Naive B cell (primary cell): ENCODE data around the gene CYREN. TPM values are rescaled to one million over a fixed set of nuclear protein-coding genes. Genes with fewer than 3 reads are reported as not detected.

Experiments used
- ATAC-seq, 2 donors: fragments of 150-1000 bp; cut with Tn5 transposase; 2 replicates each; pipeline ENCODE4 v1.10.0; 2021; ENCODE audit warnings: low read depth in 2 of 2, mild to moderate bottlenecking in 2 of 2, moderate library complexity in 2 of 2
- DNase-seq: peaks from one replicate; pipeline ENCODE4 v3.0.0; 2022
- H3K27ac Mint-ChIP-seq, 6 donors: one replicate each; pipeline ENCODE4 v1.8.0; 2020 to 2022; ENCODE audit warnings: mild to moderate bottlenecking in 6 of 6, mixed read lengths in 6 of 6, moderate library complexity in 5 of 6, inconsistent platforms in 2 of 6
- H3K27me3 Mint-ChIP-seq, 3 donors: one replicate each; pipeline ENCODE4 v1.8.0; 2021 to 2022; ENCODE audit warnings: mixed read lengths in 3 of 3, mild to moderate bottlenecking in 1 of 3
- H3K36me3 Mint-ChIP-seq, 2 donors: one replicate each; pipeline ENCODE4 v1.8.0; 2020 to 2022; ENCODE audit warnings: mixed read lengths in 2 of 2, inconsistent platforms in 1 of 2, mild to moderate bottlenecking in 1 of 2
- H3K4me1 Mint-ChIP-seq, 3 donors: one replicate each; pipeline ENCODE4 v1.8.0; 2020 to 2022; ENCODE audit warnings: mixed read lengths in 3 of 3, inconsistent platforms in 1 of 3, mild to moderate bottlenecking in 1 of 3, moderate library complexity in 1 of 3
- H3K4me3 Mint-ChIP-seq, 8 donors: one replicate each; pipeline ENCODE4 v1.8.0; 2020 to 2022; ENCODE audit warnings: mild to moderate bottlenecking in 8 of 8, mixed read lengths in 8 of 8, moderate library complexity in 8 of 8, inconsistent platforms in 2 of 8
- H3K9me3 Mint-ChIP-seq, 7 donors: one replicate each; pipeline ENCODE4 v1.8.0; 2020 to 2022; ENCODE audit warnings: mixed read lengths in 7 of 7, mild to moderate bottlenecking in 5 of 7, inconsistent platforms in 2 of 7, moderate library complexity in 1 of 7
- polyA plus RNA-seq, 6 donors: library from polyadenylated mRNA; unstranded; fragments of 300-500 nt; fragmentation: Illumina TruSeq; gene quantifications; one replicate each; pipeline ENCODE4 v1.2.3, GENCODE V29; 2021; ENCODE audit warnings: low read depth in 6 of 6

CYREN gene
- polyA plus RNA-seq, 6 donors from 2014 or later = 35.4 to 64.0 (median 48.9) TPM

- Mint-ChIP-seq H3K36me3 (peaks cover 36 to 37% of the 10 kb centered on the region in 2 donors), H3K27me3 (no peaks in the 10 kb centered on the region), H3K4me3 (peak overlapping the region in 1 of 8 donors; percentile 10), H3K4me1 (peaks cover 60 to 75% (median 74%) of the 10 kb centered on the region in 3 donors), H3K9me3 (peaks cover 14 to 38% (median 37%) of the 10 kb centered on the region in 7 donors), H3K27ac (peak overlapping the region in 2 of 6 donors; percentile 39 to 53)
- DNase-seq (no peak), ATAC-seq (no peak)
These were observed 12.3 kb downstream of the CYREN start for GRCh38 chr7:135158141-135158655.

- H3K36me3 Mint-ChIP-seq = peaks cover 47 to 48% of the 10 kb centered on the region in 2 donors
- H3K9me3 Mint-ChIP-seq = peaks cover 16 to 43% (median 37%) of the 10 kb centered on the region in 7 donors
- H3K4me1 Mint-ChIP-seq = peaks cover 57 to 81% (median 75%) of the 10 kb centered on the region in 3 donors
- no peak for DNase-seq
- H3K27me3 Mint-ChIP-seq = no peaks in the 10 kb centered on the region
- no peak for ATAC-seq
- no peak overlapping the region for H3K27ac Mint-ChIP-seq
- H3K4me3 Mint-ChIP-seq = peak overlapping the region in 1 of 8 donors; percentile 59
These were observed 14.2 kb downstream of the CYREN start for GRCh38 chr7:135156290-135156689.

GRCh38 chr7:135154734-135155133 is 15.8 kb downstream of the CYREN start:
- DNase-seq (no peak), ATAC-seq (no peak)
- Mint-ChIP-seq H3K27me3 (no peaks in the 10 kb centered on the region), H3K27ac (no peak overlapping the region), H3K9me3 (peaks cover 17 to 43% (median 37%) of the 10 kb centered on the region in 7 donors), H3K4me3 (no peak overlapping the region), H3K36me3 (peaks cover 48 to 51% of the 10 kb centered on the region in 2 donors), H3K4me1 (peaks cover 53 to 81% (median 71%) of the 10 kb centered on the region in 3 donors)

DNA sequence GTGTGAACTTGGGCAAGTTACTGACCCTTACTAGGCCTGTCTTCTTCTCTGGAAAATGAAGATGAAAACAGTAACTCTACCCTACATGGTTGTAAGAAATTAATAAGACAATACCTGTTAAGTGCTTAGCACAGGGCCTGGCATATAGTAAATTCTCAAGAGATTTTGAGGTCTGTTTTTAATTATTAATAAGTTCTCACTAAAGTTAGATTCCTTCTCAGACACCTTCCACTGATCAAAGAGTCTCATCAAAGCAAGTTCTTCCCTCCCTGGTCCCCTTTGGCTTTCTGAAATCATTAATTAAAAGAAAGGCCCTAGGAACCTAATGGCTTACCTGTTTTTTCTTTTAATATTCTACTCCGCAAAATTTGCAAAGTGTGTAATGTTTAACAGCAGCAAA is 18.1 kb downstream of the CYREN start:
- H3K4me1 Mint-ChIP-seq = peaks cover 54 to 91% (median 71%) of the 10 kb centered on the region in 3 donors
- H3K27me3 Mint-ChIP-seq = no peaks in the 10 kb centered on the region
- peaks cover 42 to 51% of the 10 kb centered on the region in 2 donors for H3K36me3 Mint-ChIP-seq
- DNase-seq = no peak
- peaks cover 17 to 43% (median 37%) of the 10 kb centered on the region in 7 donors for H3K9me3 Mint-ChIP-seq
- peak overlapping the region in 5 of 6 donors; percentile 22 to 98 (median 87) for H3K27ac Mint-ChIP-seq
- no peak for ATAC-seq
- H3K4me3 Mint-ChIP-seq = no peak overlapping the region

- DNase-seq (peak; percentile 52), ATAC-seq (peak; percentile 41 to 54)
- Mint-ChIP-seq H3K36me3 (peaks cover 33 to 42% of the 10 kb centered on the region in 2 donors), H3K9me3 (peaks cover 14 to 36% (median 30%) of the 10 kb centered on the region in 7 donors), H3K4me3 (peak overlapping the region; percentile 43 to 96 (median 88)), H3K27me3 (no peaks in the 10 kb centered on the region), H3K4me1 (peaks cover 55 to 91% (median 72%) of the 10 kb centered on the region in 3 donors), H3K27ac (peak overlapping the region; percentile 87 to 99 (median 96))
These were observed 19.0 kb downstream of the CYREN start for GRCh38 chr7:135151533-135151932.

GRCh38 chr7:135151132-135151531 is 19.4 kb downstream of the CYREN start:
- DNase-seq = no peak
- no peak for ATAC-seq
- H3K36me3 Mint-ChIP-seq = peaks cover 29 to 38% of the 10 kb centered on the region in 2 donors

GRCh38 chr7:135150072-135150782 is 20.3 kb downstream of the CYREN start:
- Mint-ChIP-seq H3K27ac (peak overlapping the region; percentile 87 to 99 (median 96)), H3K9me3 (peaks cover 3 to 23% (median 18%) of the 10 kb centered on the region in 7 donors), H3K36me3 (peaks cover 27 to 32% of the 10 kb centered on the region in 2 donors), H3K4me3 (peak overlapping the region; percentile 79 to 96 (median 90)), H3K4me1 (peaks cover 63 to 89% (median 73%) of the 10 kb centered on the region in 3 donors), H3K27me3 (no peaks in the 10 kb centered on the region)
- DNase-seq (no peak), ATAC-seq (no peak)

More at GRCh38 chr7:135151132-135151531, 19.4 kb downstream of the CYREN start:
- Mint-ChIP-seq H3K4me1 (peaks cover 59 to 91% (median 74%) of the 10 kb centered on the region in 3 donors), H3K27ac (peak overlapping the region; percentile 87 to 99 (median 96)), H3K27me3 (no peaks in the 10 kb centered on the region), H3K9me3 (peaks cover 10 to 32% (median 26%) of the 10 kb centered on the region in 7 donors), H3K4me3 (peak overlapping the region; percentile 43 to 96 (median 88))

DNA sequence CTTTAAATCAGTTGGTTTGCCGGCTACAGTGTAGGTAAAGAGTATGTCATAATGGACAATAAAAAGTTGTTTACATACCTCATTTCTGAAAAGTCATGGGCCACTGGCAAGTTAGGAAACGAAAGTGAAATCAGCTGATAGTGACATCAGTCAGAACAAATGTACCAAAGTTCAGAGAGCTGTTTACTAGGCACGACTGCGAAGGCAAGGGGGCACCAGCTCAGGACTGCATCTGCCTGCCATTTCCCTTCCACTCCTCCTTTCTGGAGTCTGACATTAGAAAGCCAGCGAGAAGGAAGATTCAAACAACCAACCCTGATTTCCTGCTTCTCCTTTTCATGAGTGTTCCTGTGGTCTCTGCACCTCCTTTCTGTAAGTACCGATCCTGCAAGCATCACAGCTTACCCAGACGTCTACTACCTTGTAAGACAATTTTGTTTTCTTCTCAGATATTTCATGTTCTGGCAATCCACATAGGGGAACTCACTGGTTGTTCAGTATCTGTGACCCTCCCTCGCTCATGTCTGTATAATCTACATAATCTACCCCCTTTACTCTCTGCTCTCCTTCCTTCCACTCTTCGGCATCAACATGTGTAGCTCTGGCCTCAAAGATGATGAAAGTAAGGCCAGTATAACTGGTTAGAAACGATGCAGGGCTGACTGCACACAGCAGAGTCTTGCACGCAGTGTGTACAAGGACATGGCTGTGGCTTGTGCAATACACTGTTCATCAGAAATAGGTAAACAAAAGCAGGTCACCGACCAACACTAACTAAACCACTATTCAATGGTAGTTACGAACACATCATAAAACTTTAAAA is 22.4 kb downstream of the CYREN start, which contains the start of gene TMEM140:
Gene TMEM140, plus strand, starts transcription at position 174 of the 823 bp plus-strand sequence. CDS start 16,370 bp downstream, outside the sequence.
- Mint-ChIP-seq H3K4me3 (peak within 1 kb of the TSS; percentile 82 to 98 (median 92)), H3K4me1 (peaks cover 50 to 71% (median 55%) of the 10 kb centered on the region in 3 donors), H3K27ac (peak within 1 kb of the TSS; percentile 87 to 98 (median 95)), H3K9me3 (peaks cover 0 to 5% (median 3%) of the 10 kb centered on the region in 7 donors), H3K36me3 (peaks cover 11 to 14% of the 10 kb centered on the region in 2 donors), H3K27me3 (no peaks in the 10 kb centered on the region)
- ATAC-seq (peak; percentile 76 to 83), DNase-seq (peak; percentile 77)

GRCh38 chr7:135147341-135147898 is 23.1 kb downstream of the CYREN start:
- Mint-ChIP-seq H3K4me3 (peak overlapping the region; percentile 82 to 98 (median 92)), H3K4me1 (peaks cover 46 to 64% (median 49%) of the 10 kb centered on the region in 3 donors), H3K9me3 (peaks cover 0 to 4% (median 0%) of the 10 kb centered on the region in 7 donors), H3K27me3 (no peaks in the 10 kb centered on the region), H3K36me3 (peaks cover 5 to 7% of the 10 kb centered on the region in 2 donors), H3K27ac (peak overlapping the region; percentile 87 to 98 (median 95))
- ATAC-seq (peak; percentile 1 to 2), DNase-seq (no peak)

DNA sequence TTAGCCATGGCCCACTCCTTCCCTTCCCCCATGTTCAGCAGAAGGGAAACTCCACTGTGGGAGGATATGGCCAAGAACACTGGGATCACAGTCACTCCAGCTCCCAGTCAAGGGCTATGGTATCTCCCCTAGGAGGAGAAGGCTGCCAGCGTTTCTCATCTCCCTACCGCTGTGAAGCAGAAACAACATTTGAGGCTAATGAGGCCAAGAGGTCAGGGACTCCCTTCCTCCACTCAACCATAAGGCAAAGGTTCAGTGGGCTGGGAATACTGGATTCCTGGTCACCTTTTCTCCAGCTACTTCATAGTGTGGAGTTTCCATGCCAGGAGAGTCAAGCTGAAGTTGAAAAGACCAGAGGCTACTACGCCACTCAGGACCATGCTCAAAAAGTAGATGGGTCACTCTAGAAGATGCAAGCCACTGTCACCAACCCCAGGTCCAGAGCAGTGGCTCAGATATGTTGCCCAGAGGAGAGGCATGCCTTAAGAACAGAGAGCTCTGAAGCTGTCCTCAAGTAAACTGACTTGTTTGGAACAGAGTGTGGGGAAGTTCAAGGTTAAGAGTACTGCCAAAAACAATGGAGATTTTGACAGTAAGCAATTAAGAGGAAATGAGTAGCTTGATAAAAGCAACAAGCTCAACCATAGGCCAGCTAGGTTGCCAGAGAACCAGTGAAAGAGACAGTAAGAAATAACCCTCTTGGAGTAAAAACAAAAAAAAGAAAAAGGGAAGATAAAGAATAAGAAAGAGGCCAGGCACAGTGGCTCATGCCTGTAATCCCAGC is 26.4 kb downstream of the CYREN start:
- Mint-ChIP-seq H3K27ac (peak overlapping the region in 3 of 6 donors; percentile 26 to 48 (median 37)), H3K27me3 (no peaks in the 10 kb centered on the region), H3K4me1 (peaks cover 27 to 33% (median 28%) of the 10 kb centered on the region in 3 donors), H3K4me3 (peak overlapping the region in 1 of 8 donors; percentile 26), H3K36me3 (no peaks in the 10 kb centered on the region), H3K9me3 (no peaks in the 10 kb centered on the region)
- ATAC-seq (no peak), DNase-seq (no peak)

DNA sequence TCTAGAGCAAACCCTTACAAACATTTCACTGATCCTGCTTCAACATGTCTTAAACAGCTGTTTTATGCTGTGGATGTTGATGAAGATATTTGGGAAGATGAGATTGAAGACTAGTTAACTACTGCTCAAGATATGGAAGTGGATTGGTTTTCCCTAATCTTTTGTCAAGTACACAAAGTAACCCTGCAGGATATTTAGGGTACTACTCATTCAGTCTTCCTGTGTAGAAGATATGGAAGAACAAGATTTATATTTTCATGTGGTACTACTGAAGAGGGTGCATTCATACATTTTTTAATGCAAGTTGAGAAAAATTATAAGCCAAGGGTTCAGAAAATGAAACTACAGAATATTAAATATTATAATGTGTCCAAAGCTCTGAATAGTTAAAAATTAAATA is 40.9 kb downstream of the CYREN start:
- DNase-seq (no peak), ATAC-seq (no peak)
- Mint-ChIP-seq H3K4me3 (no peak overlapping the region), H3K4me1 (no peaks in the 10 kb centered on the region), H3K36me3 (peaks cover 7 to 8% of the 10 kb centered on the region in 2 donors), H3K27me3 (no peaks in the 10 kb centered on the region), H3K27ac (peak overlapping the region in 1 of 6 donors; percentile 25), H3K9me3 (peaks cover 3 to 19% (median 13%) of the 10 kb centered on the region in 7 donors)

- no peak overlapping the region for H3K4me3 Mint-ChIP-seq
- H3K27ac Mint-ChIP-seq = no peak overlapping the region
- peaks cover 3 to 19% (median 13%) of the 10 kb centered on the region in 7 donors for H3K9me3 Mint-ChIP-seq
- DNase-seq = no peak
- H3K36me3 Mint-ChIP-seq = peaks cover 7 to 8% of the 10 kb centered on the region in 2 donors
- no peaks in the 10 kb centered on the region for H3K27me3 Mint-ChIP-seq
- no peak for ATAC-seq
- H3K4me1 Mint-ChIP-seq = no peaks in the 10 kb centered on the region
These were observed 41.6 kb downstream of the CYREN start for GRCh38 chr7:135128931-135129330.
